Skeletal muscle tissue (tissue), 4 donors: ENCODE measurements around the gene TOM1L2. TPM values are rescaled to one million over a fixed set of nuclear protein-coding genes. Genes with fewer than 3 reads are reported as not detected.

Experiments used
- H3K27ac ChIP-seq: one replicate; pipeline ENCODE4 v1.7.0; 2013; ENCODE audit warnings: mild to moderate bottlenecking, low read depth, low read length, inconsistent platforms
- H3K27me3 ChIP-seq, 3 donors: one replicate each; pipeline ENCODE4 v1.7.0; 2013; ENCODE audit warnings: low read length in 3 of 3; ENCODE audit not compliant: control insufficient read depth in 3 of 3, insufficient read depth in 3 of 3
- H3K36me3 ChIP-seq, 3 donors: one replicate each; pipeline ENCODE4 v1.7.0; 2013; ENCODE audit warnings: low read length in 3 of 3; ENCODE audit not compliant: control insufficient read depth in 3 of 3, insufficient read depth in 3 of 3
- H3K4me1 ChIP-seq, 3 donors: one replicate each; pipeline ENCODE4 v1.7.0; 2013; ENCODE audit warnings: low read length in 3 of 3, mild to moderate bottlenecking in 3 of 3; ENCODE audit not compliant: control insufficient read depth in 3 of 3, insufficient read depth in 3 of 3
- H3K4me3 ChIP-seq, 3 donors: one replicate each; pipeline ENCODE4 v1.7.0; 2013; ENCODE audit warnings: low read length in 3 of 3
- H3K9ac ChIP-seq, 3 donors: one replicate each; pipeline ENCODE4 v1.7.0; 2013; ENCODE audit warnings: low read length in 3 of 3, mild to moderate bottlenecking in 3 of 3, moderate library complexity in 2 of 3, low read depth in 1 of 3
- H3K9me3 ChIP-seq, 3 donors: one replicate each; pipeline ENCODE4 v1.7.0; 2013; ENCODE audit warnings: low read length in 3 of 3; ENCODE audit not compliant: control insufficient read depth in 3 of 3
- total RNA-seq: library from RNA; depleted of rRNA; stranded (reverse); fragments of >200 nt; gene quantifications from one replicate; pipeline ENCODE4 v1.2.3, GENCODE V29; 2014
- donor health status: Osteomylitis.

Gene TOM1L2
- total RNA-seq, 1 donor from 2014 or later, result 14.1 TPM

DNA sequence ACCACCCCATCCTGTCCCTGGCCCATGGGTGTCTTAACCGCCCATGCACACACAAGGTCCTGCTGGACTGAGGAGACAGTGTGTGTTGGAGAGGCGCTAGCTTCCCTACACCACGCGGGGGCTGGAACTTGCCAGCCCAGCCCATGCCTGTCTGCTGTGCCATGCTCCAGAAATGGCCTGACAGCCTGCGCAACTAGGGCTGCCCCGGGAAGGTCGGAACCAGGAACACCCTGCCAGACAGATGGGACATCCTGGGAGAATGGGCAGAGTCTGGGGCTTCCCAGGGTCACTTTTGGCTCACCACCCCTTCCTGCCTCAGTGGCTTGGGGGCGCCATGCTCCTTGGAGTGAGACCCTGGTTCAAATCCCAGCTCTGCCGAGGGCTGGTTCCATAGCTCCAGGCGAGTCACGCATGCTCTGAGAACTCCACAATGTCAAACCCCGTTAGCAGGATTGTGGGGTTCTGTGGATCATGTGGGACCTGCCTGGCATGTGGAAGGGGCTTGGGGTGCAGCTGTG, 171.6 kb downstream of the TOM1L2 start:
- Histone ChIP-seq H3K4me1 (peaks cover 3 to 17% (median 7%) of the 10 kb centered on the region in 3 donors), H3K27ac (no peak overlapping the region), H3K9ac (no peak overlapping the region), H3K4me3 (no peak overlapping the region), H3K9me3 (no peaks in the 10 kb centered on the region), H3K27me3 (no peaks in the 10 kb centered on the region), H3K36me3 (peaks cover 6 to 24% (median 10%) of the 10 kb centered on the region in 3 donors)

DNA sequence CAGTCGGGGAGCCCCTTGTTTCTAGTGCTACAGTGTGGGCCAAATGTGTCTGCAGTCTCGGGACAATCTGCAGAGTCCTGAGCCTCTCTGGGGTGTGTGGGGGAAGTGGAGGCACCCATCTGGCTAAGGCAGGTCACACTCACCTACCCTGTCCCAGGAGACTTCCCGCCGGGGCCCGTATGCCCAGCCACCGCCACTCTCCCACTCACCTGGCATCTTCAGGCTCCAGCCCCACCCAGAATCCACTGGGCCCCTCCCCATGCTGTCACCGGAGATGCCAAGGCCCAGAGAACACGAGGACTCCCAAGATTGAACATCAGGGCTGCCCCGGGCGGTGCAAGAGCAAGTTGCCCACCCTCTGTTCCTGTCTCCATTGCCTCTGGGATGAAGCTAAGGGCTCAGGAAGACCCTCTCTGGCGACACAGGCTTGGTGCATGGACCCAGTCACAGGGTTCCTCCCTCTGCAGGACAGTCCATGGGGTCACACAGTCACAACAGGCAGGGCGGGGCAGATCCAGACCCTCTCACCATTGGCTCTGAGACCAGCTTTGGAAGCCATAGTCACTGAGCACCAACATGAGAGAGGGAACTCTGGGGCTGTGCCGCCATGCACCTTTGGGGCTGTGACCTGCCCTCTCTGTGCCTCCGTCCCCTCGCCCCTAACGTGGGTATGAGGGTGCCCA, 173.5 kb downstream of the TOM1L2 start:
- Histone ChIP-seq H3K36me3 (peaks cover 3 to 16% (median 12%) of the 10 kb centered on the region in 3 donors), H3K9ac (no peak overlapping the region), H3K27me3 (no peaks in the 10 kb centered on the region), H3K4me3 (no peak overlapping the region), H3K4me1 (peaks cover 0 to 11% (median 0%) of the 10 kb centered on the region in 3 donors), H3K27ac (no peak overlapping the region), H3K9me3 (no peaks in the 10 kb centered on the region)

- no peak overlapping the region for H3K9ac ChIP-seq
- H3K9me3 ChIP-seq, result no peaks in the 10 kb centered on the region
- H3K27me3 ChIP-seq, result no peaks in the 10 kb centered on the region
- peaks cover 3 to 14% (median 12%) of the 10 kb centered on the region in 3 donors for H3K36me3 ChIP-seq
- H3K4me1 ChIP-seq, result peaks cover 4 to 15% (median 5%) of the 10 kb centered on the region in 3 donors
- no peak overlapping the region for H3K4me3 ChIP-seq
- no peak overlapping the region for H3K27ac ChIP-seq
Observed at GRCh38 chr17:17798010-17798556, 174.1 kb downstream of the TOM1L2 start.

- peaks cover 7 to 18% (median 8%) of the 10 kb centered on the region in 3 donors for H3K4me1 ChIP-seq
- no peaks in the 10 kb centered on the region for H3K9me3 ChIP-seq
- peaks cover 3 to 14% (median 12%) of the 10 kb centered on the region in 3 donors for H3K36me3 ChIP-seq
- H3K27me3 ChIP-seq, result no peaks in the 10 kb centered on the region
- no peak overlapping the region for H3K9ac ChIP-seq
- no peak overlapping the region for H3K4me3 ChIP-seq
- H3K27ac ChIP-seq, result no peak overlapping the region
Observed at GRCh38 chr17:17797119-17797809, 174.9 kb downstream of the TOM1L2 start.

- H3K36me3 ChIP-seq, result peaks cover 3 to 14% (median 12%) of the 10 kb centered on the region in 3 donors
- H3K9me3 ChIP-seq, result no peaks in the 10 kb centered on the region
- H3K27me3 ChIP-seq, result no peaks in the 10 kb centered on the region
- no peak overlapping the region for H3K27ac ChIP-seq
- H3K4me3 ChIP-seq, result no peak overlapping the region
- no peak overlapping the region for H3K9ac ChIP-seq
- H3K4me1 ChIP-seq, result peaks cover 13 to 24% (median 14%) of the 10 kb centered on the region in 3 donors
Observed at GRCh38 chr17:17796787-17797061, 175.5 kb downstream of the TOM1L2 start.

DNA sequence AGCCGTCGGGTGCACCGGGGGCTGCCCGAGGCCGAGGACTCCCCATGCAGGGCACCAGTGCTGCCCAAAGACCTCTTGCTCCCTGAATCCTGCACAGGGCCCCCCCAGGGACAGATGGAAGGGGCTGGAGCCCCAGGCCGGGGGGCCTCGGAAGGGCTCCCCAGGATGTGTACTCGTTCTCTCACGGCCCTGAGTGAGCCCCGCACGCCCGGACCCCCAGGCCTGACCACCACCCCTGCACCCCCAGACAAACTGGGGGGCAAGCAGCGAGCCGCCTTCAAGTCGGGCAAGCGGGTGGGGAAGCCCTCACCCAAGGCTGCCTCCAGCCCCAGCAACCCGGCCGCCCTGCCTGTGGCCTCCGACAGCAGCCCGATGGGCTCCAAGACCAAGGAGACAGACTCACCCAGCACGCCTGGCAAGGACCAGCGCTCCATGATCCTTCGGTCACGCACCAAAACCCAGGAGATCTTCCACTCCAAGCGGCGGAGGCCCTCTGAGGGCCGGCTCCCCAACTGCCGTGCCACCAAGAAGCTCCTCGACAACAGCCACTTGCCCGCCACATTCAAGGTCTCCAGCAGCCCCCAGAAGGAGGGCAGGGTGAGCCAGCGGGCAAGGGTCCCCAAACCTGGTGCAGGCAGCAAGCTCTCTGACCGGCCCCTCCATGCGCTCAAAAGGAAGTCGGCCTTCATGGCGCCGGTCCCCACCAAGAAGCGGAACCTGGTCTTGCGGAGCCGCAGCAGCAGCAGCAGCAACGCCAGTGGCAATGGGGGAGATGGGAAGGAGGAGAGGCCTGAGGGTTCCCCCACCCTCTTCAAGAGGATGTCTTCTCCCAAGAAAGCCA, 176.0 kb downstream of the TOM1L2 start:
- Histone ChIP-seq H3K9ac (no peak overlapping the region), H3K4me1 (peaks cover 17 to 29% (median 19%) of the 10 kb centered on the region in 3 donors), H3K9me3 (no peaks in the 10 kb centered on the region), H3K4me3 (no peak overlapping the region), H3K36me3 (peaks cover 3 to 14% (median 12%) of the 10 kb centered on the region in 3 donors), H3K27ac (no peak overlapping the region), H3K27me3 (no peaks in the 10 kb centered on the region)

DNA sequence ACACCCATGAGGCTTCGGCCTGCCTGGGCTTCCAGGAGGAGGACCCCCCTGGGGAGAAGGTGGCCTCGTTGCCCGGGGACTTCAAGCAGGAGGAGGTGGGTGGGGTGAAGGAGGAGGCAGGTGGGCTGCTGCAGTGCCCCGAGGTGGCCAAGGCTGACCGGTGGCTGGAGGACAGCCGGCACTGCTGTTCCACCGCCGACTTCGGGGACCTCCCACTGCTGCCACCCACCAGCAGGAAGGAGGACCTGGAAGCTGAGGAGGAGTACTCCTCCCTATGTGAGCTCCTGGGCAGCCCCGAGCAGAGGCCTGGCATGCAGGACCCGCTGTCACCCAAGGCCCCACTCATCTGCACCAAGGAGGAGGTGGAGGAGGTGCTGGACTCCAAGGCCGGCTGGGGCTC, 176.9 kb downstream of the TOM1L2 start:
- H3K27me3 ChIP-seq, result no peaks in the 10 kb centered on the region
- H3K36me3 ChIP-seq, result peaks cover 3 to 14% (median 12%) of the 10 kb centered on the region in 3 donors
- H3K9me3 ChIP-seq, result no peaks in the 10 kb centered on the region
- no peak overlapping the region for H3K27ac ChIP-seq
- no peak overlapping the region for H3K4me3 ChIP-seq
- H3K4me1 ChIP-seq, result peaks cover 23 to 34% (median 26%) of the 10 kb centered on the region in 3 donors
- H3K9ac ChIP-seq, result no peak overlapping the region

GRCh38 chr17:17794382-17794781, 177.8 kb downstream of the TOM1L2 start:
- H3K27ac ChIP-seq, result no peak overlapping the region
- H3K27me3 ChIP-seq, result no peaks in the 10 kb centered on the region
- H3K4me1 ChIP-seq, result peaks cover 26 to 43% (median 29%) of the 10 kb centered on the region in 3 donors
- no peaks in the 10 kb centered on the region for H3K9me3 ChIP-seq
- peaks cover 3 to 14% (median 12%) of the 10 kb centered on the region in 3 donors for H3K36me3 ChIP-seq
- H3K9ac ChIP-seq, result no peak overlapping the region
- H3K4me3 ChIP-seq, result no peak overlapping the region
